OCI-LY3 (cell line): ENCODE measurements around the gene SUPT3H.

Experiments
- EZH2phosphoT487 ChIP-seq: fragments of 200-600 bp; shearing (Covaris generic); IDR thresholded peaks from 2 replicates; pipeline ENCODE4 v1.6.1; 2018; ENCODE audit warnings: antibody characterized with exemption, mixed run types, low read depth
- TF ChIP-seq, protein P1 (sequence below): fragments of 200-600, 300-600 bp; sonication (generic); IDR thresholded peaks from 2 replicates; pipeline ENCODE4 v1.5.1; 2014; ENCODE audit warnings: antibody characterized with exemption, low read length, low read depth

DNA sequence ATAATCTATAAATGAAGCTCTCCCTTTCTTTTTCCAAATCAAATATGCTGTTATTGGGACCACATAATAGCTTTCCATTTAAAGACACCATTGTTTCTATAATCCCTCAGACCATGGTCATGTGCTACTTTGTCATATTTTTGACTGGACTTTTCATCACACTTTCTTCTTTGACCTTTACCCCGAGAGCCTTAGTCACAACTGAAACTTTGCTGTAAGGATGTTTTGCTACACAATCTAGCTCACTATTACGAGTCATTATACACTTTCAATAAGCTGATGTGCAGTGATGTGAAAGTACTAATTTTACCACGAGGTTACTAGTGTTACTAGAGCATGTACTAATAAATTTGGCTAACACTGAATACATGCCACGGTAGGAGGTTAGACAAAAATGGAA is 416.8 kb downstream of the SUPT3H start:
- TF ChIP-seq, protein P1, sequence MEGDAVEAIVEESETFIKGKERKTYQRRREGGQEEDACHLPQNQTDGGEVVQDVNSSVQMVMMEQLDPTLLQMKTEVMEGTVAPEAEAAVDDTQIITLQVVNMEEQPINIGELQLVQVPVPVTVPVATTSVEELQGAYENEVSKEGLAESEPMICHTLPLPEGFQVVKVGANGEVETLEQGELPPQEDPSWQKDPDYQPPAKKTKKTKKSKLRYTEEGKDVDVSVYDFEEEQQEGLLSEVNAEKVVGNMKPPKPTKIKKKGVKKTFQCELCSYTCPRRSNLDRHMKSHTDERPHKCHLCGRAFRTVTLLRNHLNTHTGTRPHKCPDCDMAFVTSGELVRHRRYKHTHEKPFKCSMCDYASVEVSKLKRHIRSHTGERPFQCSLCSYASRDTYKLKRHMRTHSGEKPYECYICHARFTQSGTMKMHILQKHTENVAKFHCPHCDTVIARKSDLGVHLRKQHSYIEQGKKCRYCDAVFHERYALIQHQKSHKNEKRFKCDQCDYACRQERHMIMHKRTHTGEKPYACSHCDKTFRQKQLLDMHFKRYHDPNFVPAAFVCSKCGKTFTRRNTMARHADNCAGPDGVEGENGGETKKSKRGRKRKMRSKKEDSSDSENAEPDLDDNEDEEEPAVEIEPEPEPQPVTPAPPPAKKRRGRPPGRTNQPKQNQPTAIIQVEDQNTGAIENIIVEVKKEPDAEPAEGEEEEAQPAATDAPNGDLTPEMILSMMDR = no peak
- TF ChIP-seq EZH2phosphoT487 = no peak
